HG03558 (cell line): ENCODE results near the gene ADM.

Experiments used
- ATAC-seq: cut with Tn5 transposase; IDR thresholded peaks from one replicate; pipeline ENCODE4 v1.9.1; 2021; ENCODE audit warnings: moderate number of reproducible peaks; ENCODE audit not compliant: unreplicated experiment; ENCODE audit errors: extremely low read depth

Gene ADM

DNA sequence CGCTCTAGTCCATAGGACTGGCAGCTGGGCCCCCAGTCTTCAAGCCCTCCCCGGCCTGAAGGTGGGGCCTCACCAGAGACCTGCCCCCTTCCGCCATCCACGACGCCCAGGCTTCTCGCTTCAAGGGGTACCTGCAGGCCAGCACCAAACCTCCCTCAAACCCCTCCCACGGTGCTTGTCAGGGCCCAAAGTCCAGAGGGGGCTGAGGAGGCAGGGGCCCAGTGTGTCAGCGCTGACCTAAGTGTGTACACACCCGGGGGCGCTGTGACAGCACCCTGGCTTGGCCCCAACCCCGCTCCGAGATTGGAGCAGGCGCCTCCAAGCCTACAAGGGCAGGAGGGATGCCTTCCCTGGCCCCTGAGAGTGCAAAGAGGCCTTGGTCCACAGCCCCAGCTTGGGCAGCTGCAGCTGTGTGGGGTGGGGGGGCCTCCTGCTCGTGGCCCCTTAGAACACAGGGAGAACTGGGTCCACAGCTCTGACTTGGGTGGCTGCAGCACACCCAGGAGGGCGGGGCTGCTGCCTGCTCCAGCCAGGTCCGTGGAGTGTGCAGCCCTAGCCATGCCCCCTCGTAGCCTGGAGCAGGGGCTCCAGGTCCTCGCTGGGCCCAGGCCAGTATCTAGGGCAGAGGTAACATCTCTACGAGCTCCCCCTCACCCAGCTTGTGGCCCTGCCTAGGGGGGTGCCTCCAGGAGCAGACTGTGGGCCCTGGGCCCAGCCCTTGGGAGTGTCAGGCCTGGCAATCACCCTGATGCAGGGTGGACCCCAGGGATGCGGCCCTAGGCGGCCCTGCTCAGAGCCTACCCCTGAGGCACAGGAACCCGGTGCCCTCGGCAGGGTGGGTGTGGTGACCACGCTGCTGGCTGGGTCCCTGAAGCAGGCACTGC is 15.8 kb upstream of the ADM start:
- ATAC-seq, result no peak

DNA sequence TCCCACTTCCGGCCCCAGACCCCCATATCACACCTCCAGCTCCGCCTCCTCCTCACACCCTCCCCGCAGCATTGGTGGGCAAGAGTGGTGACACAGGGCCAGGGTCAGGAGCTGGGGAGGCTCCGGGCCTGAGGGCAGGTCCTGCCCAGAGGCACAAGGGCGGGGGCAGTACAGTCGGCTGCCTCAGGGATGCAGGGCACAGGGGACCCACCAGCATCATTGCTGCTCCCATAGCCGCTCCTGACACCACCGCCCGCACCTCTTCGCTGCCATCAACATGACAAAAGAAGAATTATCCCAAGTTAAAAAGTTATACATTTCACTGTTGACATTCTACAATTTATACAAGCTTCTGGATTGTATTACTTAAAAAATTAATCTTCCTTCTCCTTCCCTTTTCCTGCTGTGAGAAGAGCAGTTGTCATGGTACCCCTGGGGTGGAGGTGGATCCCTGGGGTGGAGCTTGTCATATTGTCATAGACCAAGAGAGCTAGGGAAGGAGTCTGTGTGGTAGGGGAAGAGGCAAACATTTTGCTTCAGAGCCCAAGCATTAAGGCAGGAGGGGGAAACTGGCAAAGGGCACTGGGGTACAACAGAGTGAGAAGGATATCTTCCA is 15.0 kb upstream of the ADM start:
- no peak for ATAC-seq

DNA sequence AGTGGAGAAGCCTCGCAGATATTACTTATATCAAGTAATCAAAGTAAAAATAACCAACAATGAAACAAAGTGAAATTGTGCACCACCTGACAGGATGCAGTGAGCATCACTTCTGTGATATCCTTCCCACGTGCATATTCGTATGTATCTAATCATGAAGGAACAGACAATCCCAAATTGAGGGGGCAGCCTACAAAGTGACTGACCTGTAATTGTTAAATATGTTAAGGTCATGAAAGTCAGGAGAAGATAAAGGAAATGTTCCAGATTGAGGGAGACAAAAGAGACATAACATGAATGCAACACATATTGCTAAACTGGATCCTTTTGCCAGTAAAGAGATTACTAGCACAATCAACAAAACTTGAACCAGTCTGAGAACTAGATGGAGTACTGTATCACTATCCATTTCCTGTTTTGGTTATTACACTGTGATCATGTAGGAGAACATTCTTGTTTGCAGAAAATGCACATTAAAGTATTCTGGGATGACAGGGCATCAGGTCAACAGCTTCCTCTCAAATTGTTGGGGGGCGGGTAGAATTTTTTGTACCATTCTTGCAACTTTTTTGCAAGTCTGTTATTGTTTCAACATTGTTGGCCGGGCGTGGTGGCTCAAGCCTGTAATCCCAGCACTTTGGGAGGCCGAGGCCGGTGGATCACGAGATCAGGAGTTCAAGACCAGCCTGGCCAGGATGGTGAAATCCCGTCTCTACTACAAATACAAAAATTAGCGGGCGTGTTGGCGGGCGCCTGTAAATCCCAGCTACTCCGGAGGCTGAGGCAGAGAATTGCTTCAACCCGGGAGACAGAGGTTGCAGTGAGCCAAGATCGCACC is 12.9 kb upstream of the ADM start:
- no peak for ATAC-seq

DNA sequence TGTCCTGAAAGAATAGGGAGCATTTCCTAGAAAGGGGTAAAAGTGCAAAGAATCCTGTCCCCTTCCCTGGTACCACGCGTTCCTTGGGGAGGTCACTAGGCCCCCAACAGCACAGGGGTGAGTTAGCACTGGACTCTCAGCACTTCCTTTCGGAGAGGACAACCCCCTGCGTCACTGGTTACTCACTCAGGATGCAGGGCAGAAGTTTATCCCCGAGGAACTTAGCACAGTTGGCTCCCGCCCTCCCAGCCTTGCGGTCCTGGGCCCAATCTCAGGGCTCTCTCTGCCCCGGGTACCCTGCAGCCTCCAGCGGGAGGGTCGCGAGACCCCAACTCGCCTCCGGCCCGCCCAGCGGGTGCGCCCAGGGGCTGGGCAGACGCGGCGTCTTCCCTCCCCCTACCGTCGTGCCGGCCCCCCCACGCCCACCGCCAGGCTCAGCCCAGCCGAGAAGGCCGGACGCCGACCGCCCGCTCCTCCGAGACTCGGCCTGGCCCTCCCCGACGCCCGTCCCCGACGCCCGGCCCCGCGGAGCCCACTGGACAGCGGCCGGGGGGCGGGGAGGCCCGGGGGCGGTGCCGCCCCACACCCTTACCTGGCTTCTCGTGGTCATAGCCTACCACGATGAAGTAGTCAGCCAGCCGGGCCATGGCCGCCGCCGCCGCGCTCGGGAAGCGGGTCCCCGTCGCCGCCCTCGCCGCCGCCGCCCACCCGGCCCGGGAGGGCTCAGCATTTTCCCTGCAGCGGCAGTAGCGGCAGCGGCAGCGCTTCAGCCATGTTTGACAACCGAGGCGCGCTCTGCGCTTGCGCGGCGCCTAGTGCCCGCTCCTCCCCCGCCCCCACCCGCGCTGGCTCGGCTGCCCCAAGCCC is 11.2 kb upstream of the ADM start, which contains the start of gene SBF2:
Gene SBF2 (minus strand): TSS at position 797 of the 867 bp plus-strand sequence. CDS start 150 bp downstream, at position 647.
- no peak for ATAC-seq

DNA sequence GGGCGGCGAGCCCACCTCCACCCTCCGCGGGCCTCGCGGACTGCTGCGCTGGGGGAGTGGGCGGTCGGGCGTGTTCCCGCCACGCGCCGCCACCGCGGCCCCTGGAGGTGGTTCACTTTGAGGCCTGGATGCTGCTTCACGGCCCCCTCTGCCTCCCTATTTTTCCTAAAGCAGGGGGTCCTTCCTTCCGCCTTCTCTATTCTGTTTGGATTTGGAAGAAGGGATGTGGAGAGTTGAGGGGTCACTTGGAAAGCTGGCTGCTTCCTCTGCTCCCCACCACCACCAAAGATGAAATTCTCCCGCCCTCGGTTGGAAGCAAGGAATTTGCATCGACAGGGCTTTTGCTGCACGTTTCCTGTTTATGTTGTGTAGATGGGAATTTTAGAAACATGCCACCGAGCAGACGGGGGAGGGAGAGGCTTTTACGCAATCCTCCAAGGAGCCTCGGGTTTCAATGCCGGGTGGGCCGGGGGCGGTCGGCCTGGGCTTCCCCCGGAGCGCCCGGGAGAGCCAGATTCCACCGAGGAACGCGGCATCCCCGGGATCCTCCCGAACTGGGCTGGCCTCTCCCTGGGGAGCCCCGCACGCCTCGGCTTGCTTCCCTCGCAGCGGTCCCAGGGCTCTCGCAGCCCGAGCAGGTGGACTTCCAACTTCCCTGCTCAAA is 10.5 kb upstream of the ADM start:
- no peak for ATAC-seq

DNA sequence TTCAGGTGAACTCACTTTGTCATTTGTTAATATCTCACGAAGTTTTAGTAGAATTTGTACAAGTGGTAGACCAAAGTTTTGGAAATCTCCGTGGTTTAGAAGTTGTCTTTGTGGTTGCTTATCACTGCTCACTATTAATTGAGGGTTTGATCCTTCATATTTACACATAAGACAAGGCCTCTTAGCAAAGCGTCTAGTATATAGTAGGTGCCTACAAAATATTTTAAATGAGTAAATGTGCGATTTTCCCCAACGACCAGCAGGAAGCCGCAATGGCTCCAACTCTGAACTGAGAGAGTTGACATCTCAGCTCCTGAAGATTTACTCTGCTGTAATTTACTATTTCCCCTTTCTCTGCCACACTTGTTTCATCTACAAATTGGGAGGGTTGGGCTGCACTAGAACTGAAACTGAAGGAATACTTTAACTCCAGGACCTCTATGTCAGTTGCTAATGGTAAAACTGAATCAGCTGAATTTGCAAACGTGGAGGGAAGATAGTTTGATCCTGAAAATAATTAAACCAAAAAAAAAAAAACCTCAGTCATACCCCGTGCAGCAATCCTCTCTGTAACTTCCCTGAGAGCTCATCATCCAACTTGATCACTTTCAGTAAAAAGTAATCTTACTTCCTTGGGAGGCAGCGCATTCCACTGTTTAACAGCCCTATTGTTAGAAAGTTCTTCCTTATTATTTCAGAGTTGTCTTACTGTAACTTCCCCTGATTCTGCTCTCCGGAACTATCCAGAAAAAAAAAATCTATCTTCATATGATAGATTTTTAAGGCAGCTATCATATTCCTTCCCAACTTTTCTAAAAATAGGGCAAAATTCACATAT is 9.6 kb upstream of the ADM start:
- no peak for ATAC-seq

DNA sequence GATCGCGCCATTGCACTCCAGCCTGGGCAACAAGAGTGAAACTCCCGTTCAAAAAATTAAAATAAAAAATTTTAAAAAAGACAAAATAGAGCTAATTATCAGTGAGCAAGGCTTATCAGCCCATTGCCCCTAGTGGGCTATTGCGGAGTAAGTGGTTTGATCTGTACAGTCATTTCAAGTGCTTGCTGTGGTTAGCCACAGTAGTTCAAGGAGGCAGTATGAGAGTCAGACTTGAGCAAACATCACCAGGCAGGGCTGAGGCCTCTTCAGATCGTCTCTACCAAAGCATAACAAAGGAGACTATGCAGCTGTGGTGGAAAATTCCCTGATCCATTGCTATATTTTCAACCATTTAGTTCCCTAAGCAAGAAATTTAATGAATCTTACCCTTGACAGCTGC is 6.5 kb upstream of the ADM start:
- ATAC-seq, result peak; percentile 93

DNA sequence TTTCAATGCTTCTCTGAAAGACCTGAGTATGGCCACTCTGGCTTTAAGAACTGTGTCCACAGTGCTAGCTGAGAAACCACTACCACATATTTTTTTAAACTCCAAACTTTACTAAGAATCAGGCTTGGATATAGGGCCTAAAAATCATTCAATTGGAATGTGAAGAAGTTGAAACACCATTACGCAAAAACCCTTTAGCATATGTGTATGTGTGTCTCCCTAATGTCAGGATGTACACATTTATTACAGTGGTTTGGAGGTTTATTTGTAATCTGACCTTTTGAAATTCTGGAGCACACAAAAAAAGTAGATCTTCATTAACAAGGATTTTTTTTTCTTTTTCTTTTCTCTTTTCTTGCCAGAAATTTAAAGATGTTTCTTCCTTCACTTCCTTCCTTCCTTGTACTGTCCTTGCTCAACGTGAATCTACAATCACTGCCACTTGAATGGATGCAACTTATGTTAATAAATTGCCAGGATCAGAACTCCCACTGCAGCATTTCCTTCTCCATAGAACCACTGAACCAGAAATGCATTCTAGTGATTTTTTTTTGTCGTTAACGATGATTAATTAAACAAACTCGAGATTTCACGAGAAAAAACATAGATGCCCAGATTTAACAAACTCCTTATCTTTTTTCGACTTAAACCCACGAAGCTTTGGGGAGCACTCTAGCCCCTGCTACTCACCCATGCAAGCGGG is 3.1 kb upstream of the ADM start:
- no peak for ATAC-seq

DNA sequence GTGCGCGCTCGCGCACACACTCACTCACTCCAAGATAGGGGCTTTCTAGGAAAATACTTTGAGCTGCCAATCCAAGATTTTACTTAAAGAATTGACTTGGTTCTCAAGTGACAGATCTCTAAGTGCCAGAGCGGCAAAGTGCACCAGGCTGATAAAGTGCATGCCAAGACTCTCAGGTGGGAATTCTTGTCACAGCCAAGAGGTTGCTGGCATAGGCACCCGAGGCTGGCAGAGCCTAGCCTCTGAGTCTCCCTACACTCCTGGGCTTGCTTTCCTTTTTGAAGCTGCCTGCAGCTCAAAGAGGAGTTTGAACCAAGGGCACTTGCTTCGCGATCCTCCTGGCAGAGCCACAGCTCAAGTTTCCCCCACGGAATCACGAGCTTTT is 2.5 kb upstream of the ADM start:
- ATAC-seq, result no peak

DNA sequence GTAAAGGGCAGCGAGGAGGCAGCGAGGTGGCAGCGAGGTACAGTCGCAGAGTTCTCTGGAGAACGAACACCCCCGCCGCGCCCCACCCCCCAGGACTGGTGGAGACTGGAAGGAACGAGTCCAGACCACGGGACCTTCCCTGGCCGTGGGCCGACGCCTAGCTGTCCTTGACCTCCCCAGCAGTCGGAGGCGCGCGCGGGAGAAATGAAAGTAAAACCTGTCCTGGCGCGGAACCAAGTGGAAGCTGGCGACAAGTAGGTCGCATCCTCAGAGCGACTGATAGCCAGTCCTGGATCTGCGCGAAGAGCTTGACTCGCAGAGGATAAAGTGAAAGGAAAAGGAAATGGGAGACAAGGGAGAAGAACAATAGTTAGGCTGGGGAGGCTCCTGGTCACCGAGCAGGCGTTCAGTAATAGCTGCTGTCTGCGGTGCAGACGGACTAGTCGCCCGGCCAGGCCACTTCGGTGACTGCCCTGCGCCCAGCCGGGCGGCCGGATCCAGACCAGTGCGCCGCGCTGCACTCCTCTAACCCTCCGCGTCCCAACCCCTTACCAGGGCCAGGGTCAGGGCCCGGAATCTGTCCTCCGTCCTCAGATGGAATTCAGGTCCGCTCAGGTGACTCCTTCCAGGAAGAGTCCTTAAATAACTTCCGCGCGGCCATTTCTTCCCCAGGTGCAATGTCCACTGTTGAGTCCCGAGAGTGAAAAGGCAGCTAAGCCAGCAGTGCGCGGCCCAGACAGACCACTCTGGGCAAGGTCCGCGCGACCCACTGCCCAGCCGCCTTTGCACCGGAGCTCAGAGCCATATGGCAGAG is 1.9 kb upstream of the ADM start:
- ATAC-seq, result no peak

DNA sequence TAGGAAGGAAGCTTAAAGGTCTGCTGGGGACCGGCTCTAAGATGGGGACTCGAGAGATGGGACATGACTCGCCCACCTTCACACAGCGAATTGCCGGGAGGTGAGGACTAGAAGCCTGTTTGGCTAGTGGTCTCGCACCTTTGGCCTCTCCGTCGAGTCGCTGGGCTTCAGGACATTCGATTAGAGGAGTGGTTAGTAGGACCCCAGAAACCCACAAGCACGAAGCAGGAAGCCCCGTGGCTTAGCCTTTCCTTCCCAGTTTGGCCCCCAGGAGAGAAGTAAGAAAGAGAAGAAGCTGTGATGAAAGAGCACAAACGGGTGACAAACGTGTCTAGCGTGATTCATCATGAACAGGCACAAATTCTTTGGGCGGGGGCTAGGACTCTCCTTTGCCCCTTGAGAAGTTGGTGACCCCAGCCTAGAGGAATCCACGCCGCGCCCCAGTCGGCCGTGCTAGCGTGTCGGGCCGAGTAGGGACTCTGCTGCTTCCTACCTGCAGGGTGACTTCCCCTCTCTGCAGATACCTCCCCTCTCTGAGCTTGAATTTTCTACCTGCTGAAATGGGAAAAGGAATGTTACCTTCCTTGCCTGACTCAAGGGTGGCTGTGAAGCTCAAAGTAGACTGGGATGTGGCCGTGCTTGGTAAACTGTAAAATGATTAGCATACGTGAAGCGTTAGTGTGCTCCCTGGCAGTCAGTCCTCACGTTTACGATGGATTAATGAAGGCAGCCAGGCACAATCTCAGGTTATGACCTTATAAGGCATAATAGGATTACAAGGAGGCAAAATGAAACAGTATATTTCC is 1.1 kb upstream of the ADM start:
- no peak for ATAC-seq

DNA sequence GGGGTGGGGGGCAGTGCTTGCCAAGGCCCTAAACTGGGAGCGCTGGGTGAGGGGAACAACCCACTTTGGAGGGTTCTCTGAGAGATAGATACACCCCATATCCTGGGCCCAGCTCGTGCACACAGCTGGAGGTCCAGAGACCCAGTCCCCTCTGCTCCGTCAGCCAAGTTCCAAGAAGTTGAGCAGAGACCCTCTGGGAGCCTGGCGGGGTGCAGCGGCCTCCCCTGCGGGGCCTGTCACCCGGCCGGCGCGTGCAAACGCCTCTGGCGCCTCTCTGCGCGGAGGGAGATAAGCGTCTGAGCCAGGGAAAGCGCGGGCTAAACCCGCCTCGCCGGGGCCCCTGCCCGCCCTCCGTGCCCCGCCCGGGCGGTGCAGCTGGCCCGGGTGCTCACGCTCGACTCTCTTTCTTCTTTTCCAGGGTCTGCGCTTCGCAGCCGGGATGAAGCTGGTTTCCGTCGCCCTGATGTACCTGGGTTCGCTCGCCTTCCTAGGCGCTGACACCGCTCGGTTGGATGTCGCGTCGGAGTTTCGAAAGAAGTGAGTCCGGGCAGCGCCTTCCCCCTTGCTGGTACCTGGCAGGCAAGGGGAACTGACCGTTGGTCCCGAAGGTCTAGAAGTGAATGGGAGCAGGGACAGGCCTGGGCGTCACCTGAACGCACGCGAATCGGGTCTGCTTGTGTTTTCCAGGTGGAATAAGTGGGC is 540 bp downstream of the ADM start:
- ATAC-seq, result no peak

DNA sequence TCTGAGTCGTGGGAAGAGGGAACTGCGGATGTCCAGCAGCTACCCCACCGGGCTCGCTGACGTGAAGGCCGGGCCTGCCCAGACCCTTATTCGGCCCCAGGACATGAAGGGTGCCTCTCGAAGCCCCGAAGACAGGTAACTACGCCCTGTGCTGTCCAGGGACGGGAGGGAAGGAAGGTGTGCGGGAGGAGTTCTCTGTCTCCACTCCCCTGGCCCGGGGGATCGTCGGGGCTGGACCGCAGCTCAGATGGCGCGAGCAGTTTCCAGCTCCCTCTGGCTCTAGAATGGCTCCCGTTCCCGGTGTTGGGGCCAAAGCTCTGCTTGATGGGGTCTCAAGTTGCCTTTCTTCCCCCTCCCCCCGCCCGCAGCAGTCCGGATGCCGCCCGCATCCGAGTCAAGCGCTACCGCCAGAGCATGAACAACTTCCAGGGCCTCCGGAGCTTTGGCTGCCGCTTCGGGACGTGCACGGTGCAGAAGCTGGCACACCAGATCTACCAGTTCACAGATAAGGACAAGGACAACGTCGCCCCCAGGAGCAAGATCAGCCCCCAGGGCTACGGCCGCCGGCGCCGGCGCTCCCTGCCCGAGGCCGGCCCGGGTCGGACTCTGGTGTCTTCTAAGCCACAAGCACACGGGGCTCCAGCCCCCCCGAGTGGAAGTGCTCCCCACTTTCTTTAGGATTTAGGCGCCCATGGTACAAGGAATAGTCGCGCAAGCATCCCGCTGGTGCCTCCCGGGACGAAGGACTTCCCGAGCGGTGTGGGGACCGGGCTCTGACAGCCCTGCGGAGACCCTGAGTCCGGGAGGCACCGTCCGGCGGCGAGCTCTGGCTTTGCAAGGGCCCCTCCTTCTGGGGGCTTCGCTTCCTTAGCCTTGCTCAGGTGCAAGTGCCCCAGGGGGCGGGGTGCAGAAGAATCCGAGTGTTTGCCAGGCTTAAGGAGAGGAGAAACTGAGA is 1.4 kb downstream of the ADM start:
- ATAC-seq, result no peak

DNA sequence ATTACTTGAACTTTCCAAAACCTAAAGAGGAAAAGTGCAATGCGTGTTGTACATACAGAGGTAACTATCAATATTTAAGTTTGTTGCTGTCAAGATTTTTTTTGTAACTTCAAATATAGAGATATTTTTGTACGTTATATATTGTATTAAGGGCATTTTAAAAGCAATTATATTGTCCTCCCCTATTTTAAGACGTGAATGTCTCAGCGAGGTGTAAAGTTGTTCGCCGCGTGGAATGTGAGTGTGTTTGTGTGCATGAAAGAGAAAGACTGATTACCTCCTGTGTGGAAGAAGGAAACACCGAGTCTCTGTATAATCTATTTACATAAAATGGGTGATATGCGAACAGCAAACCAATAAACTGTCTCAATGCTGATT is 2.1 kb downstream of the ADM start:
- ATAC-seq, result no peak
